ENCODE results near the gene CASP7. TPM values are rescaled to one million over a fixed set of nuclear protein-coding genes. Genes with fewer than 3 reads are reported as not detected.

CASP7 gene
- total RNA-seq, 2 donors from 2014 or later, result 76.9 to 139 TPM

DNA sequence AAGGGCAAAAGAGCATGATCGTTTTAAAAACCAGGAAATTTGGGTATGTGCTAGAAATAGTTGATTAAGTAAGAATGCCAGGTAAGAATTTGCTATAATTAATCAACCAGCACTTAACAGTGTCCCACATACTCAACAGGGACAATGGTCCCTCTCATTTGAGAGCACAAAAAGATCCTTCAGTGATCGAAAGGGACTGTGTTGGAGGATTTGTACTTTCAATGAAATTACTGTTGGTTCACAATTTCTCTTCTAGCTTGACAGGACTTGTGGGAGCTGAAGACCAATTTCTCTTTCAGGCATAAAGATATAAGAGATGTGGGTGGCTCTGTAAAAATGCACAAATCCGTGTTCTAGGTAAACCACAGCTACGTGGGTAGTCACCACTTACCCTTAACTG is 59.3 kb downstream of the CASP7 start:
- Histone ChIP-seq H3K4me3 (no peak overlapping the region), H3K36me3 (no peaks in the 10 kb centered on the region), H3K9ac (ENCODE audit: low read depth in 2 of 2, low read length in 2 of 2) (no peak overlapping the region), H3K9me3 (no peaks in the 10 kb centered on the region), H3K4me1 (no peaks in the 10 kb centered on the region), H3K27ac (no peak overlapping the region), H3K27me3 (no peaks in the 10 kb centered on the region)
- TF ChIP-seq, protein P1, sequence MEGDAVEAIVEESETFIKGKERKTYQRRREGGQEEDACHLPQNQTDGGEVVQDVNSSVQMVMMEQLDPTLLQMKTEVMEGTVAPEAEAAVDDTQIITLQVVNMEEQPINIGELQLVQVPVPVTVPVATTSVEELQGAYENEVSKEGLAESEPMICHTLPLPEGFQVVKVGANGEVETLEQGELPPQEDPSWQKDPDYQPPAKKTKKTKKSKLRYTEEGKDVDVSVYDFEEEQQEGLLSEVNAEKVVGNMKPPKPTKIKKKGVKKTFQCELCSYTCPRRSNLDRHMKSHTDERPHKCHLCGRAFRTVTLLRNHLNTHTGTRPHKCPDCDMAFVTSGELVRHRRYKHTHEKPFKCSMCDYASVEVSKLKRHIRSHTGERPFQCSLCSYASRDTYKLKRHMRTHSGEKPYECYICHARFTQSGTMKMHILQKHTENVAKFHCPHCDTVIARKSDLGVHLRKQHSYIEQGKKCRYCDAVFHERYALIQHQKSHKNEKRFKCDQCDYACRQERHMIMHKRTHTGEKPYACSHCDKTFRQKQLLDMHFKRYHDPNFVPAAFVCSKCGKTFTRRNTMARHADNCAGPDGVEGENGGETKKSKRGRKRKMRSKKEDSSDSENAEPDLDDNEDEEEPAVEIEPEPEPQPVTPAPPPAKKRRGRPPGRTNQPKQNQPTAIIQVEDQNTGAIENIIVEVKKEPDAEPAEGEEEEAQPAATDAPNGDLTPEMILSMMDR (IDR thresholded peaks at IDR 0.05), result no peak
- intact Hi-C loops (cut with DNase I), result loop anchor here (5.0 kb wide), 1 partner anchor 38 kb away; no protein-coding TSS in a partner anchor
- no peak for DNase-seq

DNA sequence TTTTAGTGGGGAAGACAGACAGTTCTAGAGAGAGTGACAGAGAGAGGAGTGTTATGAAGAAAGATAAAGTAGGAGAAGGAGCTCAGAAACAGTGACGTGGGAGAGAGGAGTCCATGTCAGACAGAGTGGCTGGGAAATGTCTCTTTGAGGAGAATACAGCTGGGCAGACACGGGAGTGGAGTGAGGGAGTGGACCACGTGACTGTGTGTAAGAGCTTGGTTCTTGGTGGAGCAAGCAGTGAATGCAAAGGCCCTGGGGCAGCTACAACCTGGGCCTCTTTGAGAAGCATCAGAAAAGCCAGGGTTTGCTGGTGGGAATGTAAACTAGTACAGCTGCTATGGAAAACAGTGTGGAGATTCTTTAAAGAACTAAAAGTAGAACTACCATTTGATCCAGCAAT is 59.9 kb downstream of the CASP7 start:
- Histone ChIP-seq H3K9me3 (no peaks in the 10 kb centered on the region), H3K9ac (ENCODE audit: low read depth in 2 of 2, low read length in 2 of 2) (no peak overlapping the region), H3K4me3 (no peak overlapping the region), H3K36me3 (no peaks in the 10 kb centered on the region), H3K4me1 (no peaks in the 10 kb centered on the region), H3K27me3 (no peaks in the 10 kb centered on the region), H3K27ac (no peak overlapping the region)
- intact Hi-C loops (cut with DNase I), result loop anchor here (5.0 kb wide), 1 partner anchor 38 kb away; no protein-coding TSS in a partner anchor
- TF ChIP-seq, protein P1 (IDR thresholded peaks at IDR 0.05), result no peak
- no peak for DNase-seq

DNA sequence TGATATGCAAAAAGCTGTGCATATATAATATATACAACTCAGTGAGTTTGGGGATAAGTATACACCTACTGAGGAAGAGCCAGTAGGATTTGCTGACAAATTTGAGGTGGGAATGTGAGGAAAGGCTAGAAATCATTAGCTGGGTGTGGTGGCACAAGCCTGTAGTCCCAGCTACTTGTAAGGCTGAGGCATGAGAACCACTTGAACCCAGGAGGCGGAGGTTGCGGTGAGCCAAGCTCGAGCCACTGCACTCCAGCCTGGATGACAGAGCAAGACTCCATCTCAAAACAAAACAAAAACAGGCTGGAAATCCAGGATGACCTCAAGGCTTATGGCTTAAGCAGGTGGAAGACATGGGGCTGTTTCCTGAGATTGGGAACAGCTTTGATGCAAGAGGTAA is 61.1 kb downstream of the CASP7 start:
- TF ChIP-seq, protein P1 (IDR thresholded peaks at IDR 0.05), result no peak
- DNase-seq, result no peak
- intact Hi-C loops (cut with DNase I), result no loop called here
- Histone ChIP-seq H3K4me3 (no peak overlapping the region), H3K9ac (ENCODE audit: low read depth in 2 of 2, low read length in 2 of 2) (no peak overlapping the region), H3K4me1 (peaks cover 2% of the 10 kb centered on the region), H3K9me3 (no peaks in the 10 kb centered on the region), H3K27me3 (no peaks in the 10 kb centered on the region), H3K27ac (no peak overlapping the region), H3K36me3 (no peaks in the 10 kb centered on the region)

DNA sequence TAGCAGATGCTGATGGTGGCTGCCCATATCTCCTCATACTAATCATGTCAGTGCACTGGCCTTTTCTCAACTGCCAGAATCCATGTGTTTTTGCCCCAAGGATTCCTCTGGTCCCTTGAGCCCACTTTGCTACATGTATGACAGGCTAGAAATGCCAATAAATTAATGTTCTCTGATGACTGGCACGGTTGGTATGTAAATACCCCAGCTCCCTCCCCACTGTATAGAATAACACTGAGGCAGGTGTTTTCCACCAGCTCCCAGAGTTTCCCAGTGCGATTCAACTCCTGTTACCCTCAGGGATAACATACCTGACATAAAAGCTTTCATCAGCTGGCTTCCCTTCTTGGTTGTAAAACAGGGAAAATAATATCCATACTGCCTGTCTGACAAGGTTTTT is 62.8 kb downstream of the CASP7 start:
- H3K9ac ChIP-seq (ENCODE audit: low read depth in 2 of 2, low read length in 2 of 2), result no peak overlapping the region
- DNase-seq, result no peak
- H3K27ac ChIP-seq, result no peak overlapping the region
- H3K4me1 ChIP-seq, result peaks cover 6% of the 10 kb centered on the region
- H3K9me3 ChIP-seq, result no peaks in the 10 kb centered on the region
- H3K36me3 ChIP-seq, result no peaks in the 10 kb centered on the region
- H3K27me3 ChIP-seq, result no peaks in the 10 kb centered on the region
- intact Hi-C loops (cut with DNase I), result no loop called here
- TF ChIP-seq, protein P1 (IDR thresholded peaks at IDR 0.05), result no peak
- H3K4me3 ChIP-seq, result no peak overlapping the region

DNA sequence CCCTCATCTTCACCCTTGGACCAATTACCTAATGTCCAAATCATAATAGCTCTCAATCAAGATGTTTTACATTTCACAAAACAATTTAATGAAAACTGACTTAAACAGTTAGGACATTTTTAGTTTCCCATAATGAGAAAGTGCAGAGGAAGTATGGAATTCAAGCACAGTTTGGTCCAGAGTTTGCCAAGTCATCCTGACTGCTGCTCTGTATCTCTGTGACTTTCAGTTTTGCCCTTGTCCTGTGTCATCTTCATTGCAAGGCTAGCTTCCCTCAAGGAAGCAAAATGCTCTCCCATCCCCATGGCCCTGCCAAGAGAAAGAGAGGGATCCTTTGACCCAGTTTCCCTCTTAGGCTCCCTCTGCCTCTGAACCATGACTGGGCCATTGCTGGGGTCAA is 63.9 kb downstream of the CASP7 start:
- Histone ChIP-seq H3K27ac (no peak overlapping the region), H3K4me1 (peaks cover 6% of the 10 kb centered on the region), H3K4me3 (no peak overlapping the region), H3K27me3 (no peaks in the 10 kb centered on the region), H3K36me3 (no peaks in the 10 kb centered on the region), H3K9me3 (no peaks in the 10 kb centered on the region), H3K9ac (ENCODE audit: low read depth in 2 of 2, low read length in 2 of 2) (no peak overlapping the region)
- no peak for DNase-seq
- intact Hi-C loops (cut with DNase I), result no loop called here
- TF ChIP-seq, protein P1 (IDR thresholded peaks at IDR 0.05), result no peak

Measured in colonic mucosa (tissue), 4 donors.